Fibroblast of the conjunctiva (primary cell): Measurements from ENCODE around the gene FUT7.
"Not testable (repeated sequence)": the region's sequence is repeated elsewhere in the genome, so short reads cannot be mapped to it uniquely, and the experiment has no call there.

Experiments used
- DNase-seq: peaks from one replicate; pipeline ENCODE4 v3.0.0-alpha.2; 2010; ENCODE audit warnings: low read depth

Gene FUT7

DNA sequence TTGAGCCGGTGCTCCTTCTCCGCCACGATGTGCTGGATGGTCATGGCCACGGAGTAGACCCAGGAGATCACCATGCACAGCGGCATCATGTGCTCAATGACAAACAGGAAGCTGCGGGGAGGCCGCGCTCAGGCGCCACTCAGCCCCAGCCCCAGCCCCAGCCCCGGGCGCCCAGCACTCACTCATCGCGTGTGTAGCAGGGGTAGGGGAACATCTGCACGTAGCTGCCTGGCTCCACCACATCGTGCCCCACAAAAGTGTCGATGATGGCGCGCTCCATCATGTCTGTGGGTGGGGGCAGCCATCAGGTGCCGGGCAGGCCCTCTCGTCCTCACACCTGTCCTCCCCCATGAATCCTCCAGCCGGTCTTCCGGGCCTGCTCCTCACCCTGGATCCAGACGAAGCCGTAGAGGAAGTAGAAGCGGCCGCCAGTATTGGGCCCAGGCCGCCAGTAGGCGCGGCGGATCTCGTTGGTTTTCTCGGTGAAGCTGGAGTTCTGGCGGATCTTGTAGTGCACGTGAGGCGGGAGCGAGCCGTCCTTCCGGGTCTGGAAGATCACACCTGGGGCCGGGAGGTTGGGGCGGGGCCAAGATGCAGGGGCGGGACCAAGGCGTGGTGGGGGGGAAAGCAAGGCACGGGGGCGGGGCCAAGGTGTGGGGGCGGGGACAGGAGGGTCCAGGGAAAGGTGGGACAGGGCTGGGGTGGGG, 13.9 kb downstream of the FUT7 start:
- DNase-seq = no peak

DNA sequence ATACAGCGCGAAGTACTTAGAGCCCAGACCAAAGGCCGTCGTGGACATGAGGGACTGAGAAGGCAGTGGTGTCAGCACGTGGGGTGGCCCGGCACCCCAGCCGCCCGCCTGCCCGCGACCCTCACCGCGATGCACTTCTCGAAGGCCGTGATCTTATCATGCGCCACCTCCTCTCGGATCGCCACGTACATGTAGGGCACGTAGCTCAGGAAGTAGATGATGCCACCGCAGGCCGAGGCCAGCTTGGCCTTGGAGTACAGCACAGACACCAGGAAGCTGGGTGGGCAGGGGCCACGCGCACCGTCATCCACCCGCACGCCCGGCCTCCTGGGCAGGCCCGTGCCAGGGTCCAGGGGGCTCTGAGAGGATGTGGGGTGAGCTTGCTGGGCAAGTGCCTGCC, 14.8 kb downstream of the FUT7 start:
- DNase-seq = no peak

DNA sequence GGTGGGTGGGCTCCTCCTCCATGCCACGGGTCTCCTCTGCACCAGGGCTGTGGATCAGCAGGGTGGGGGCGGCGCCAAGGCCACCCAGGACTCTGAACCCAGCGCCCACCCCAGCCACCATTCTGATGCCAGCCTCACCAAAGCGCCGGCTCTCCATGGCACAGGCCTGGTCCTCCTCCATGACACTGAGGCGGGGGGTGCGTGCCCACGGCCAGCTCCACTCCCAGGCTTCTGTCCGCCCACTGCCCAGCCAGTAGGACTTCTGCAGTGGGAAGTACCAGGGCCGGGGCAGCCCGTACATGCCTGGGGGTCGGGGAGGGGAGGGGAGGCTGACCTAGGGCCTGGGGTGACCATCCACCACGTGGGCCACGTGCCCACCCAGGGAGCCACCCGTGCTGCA, 15.5 kb downstream of the FUT7 start:
- DNase-seq = no peak

DNA sequence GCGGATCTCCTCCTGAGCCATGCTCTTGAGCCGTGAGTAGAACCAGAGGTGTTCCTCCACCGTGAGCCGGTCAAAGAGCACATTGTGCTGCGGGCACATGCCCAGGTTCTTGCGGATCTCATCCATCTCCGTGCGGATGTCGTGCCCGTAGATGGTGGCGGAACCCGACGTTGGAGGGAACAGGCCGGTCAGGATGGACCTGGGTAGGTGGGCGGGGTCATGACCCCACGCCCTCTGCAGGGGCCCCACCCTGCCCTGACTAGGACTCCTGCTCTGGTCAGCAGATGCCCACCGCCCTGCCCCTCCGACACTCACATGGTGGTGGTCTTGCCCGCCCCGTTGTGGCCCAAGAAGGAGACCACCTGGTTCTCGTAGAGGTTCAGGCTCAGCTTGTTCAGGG, 15.9 kb downstream of the FUT7 start:
- no peak for DNase-seq

DNA sequence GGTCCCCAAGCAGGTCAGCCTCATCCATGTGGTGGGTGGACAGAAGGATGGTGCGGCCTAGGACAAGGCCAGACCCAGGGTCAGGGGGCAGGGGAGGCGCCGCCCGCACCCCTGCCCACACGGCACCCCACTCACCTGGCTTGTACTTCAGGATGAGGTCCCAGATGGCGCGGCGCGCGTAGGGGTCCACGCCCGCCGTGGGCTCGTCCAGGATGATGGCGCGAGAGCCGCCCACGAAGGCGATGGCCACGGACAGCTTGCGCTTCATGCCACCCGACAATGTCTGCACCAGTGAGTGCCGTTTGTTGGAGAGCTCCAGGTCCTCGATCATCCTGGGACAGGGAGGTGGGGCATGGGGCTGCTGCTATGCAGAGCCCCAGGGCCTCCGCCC, 16.4 kb downstream of the FUT7 start:
- DNase-seq = no peak

DNA sequence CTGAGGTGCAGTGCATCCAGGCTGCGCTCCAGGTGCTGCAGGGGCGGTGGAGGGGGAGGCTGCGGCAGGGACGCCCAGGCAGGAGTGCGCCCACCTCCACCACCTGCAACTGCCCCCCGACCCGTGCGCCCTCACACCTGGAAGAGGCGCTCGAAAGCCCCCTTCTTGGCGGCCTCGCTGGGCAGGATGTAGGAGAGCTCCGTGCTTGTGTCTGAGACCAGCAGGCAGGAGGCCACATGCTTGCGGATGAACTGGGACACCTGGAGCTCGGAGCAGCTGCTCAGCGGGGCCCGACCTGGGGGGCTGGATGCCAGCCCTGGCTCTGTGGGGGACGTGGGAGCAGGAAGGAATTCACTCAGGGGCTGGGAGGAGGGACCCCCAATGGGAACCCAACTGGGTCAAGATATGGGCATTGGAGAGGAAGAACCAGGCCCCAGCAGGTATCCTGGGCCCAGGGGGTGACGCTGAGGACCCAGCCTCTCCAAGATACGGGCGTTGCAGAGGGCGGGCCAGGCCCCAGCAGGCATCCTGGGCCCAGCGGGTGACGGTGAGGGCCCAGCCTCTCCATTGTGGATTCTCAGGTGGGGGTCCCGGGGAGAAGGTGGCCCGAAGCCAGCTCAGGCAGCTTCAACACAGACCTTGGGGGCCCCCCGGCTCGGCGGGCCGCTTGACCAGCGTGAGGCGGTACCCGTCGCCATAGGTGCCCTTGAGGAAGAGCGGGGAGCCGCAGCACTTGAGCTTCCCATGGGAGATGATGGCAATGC, 16.9 kb downstream of the FUT7 start:
- DNase-seq = no peak

DNA sequence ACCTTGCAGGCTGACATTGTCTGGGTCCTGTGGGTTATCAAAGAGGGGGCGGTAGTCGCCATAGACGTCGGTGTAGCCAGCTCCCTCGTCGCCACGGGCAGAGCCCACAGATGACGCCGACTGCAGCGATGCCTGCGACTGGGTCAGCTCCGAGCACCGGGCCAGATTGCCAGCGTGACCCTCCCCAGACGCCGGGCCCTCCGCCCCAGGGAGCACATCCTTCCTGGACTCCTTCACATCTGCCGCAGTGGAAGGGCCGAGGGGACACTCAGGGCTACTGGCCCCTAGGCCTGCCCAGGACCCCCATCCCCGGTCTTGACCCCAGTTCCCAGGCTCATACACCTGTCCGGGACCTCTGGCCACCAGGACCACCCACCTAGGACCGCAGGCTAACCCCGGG, 17.7 kb downstream of the FUT7 start:
- no peak for DNase-seq

DNA sequence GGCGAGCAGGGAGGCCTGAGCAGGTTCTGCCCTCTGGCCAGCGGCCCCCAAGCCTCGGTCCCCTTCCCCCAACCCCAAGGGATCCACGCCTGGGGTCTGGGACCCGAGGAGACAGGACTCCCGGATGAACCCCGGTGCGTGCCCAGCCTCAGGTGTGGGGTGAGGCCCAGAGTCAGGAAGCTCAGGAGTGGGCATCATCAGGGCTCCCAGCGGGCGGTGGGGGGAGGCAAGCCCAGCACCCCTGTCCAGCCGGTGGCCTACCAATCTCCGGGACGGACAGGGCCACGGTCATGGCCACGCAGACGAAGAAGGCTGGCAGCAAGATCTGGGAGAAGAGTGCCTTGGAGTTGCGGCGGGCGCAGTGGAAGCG, 18.3 kb downstream of the FUT7 start:
- DNase-seq = no peak

DNA sequence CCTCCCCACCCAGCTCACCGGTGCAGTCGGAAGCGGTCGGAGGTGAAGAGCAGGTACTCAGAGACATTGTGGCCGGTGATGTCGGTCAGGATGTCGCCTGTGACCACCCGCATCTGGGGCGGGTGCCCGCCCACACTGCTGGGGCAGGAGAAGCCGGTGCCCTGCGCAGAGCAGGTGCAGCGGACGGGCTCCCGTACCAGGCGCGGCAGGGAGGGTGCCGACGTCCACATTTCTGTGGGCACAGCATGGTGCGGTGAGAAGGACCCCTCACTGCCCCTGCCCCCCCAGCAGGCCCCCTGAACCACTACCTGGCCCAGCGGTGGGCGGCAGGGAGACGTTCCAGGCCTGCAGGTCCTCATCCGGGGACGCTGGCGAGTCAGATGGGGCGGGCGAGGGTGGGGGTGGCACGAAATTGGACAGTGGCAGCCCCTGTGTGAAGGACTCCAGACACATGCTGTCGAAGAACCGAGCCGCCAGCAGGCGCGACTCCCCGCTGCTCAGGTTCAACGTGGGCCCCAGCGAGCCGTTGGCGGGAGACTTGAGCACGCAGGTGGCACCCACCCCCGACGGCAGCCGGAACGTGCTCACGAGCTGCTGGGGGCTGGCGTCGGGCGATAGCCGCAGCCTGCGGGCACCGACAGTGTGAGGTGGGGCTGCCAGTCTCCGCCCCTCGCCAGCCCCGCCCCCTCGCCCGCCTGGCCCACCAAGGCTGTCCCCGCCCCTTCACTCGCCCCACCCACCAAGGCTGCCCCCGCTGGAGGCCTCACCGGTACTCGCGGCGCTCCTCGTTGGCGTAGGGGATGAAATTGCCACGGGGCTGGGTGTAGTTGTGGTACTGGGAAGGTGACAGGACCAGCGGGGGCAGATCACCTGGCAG, 19.0 kb downstream of the FUT7 start:
- DNase-seq = no peak

DNA sequence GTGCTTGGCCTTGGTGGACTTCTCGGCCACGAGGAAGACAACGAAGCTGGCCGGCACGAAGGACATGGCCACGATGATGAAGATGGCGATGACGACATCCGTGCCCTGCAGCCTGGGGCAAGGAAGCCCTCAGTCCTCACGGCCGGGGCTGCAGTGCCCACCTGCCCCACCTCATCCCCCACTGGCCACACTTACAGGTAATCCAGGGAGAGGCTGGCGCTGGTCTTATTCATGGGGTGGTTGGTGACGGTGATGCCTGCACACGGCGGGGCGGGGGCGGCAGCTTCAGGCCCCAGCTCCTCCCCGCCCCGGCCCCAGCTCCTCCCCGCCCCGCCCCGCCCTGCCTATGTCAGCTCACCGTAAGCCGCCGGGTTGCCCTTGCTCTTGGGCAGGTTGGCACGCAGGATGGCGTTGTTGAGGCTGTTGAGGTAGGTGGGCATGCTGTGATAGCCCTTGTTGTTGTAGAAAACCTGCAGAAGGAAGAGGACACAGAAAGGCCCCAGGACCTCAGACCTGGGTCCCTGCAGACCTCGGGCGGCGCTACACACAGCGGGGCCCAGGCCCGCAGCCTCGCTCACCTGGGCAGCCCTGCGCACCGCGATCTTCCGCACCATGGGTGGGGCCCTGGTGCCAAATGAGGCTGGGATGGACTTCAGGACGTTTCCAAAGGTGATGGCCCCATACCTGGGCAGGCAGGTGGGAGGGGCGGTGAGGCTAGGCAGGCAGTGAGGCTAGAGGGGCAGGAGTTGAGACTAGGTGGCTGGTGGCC, 19.8 kb downstream of the FUT7 start:
- no peak for DNase-seq

DNA sequence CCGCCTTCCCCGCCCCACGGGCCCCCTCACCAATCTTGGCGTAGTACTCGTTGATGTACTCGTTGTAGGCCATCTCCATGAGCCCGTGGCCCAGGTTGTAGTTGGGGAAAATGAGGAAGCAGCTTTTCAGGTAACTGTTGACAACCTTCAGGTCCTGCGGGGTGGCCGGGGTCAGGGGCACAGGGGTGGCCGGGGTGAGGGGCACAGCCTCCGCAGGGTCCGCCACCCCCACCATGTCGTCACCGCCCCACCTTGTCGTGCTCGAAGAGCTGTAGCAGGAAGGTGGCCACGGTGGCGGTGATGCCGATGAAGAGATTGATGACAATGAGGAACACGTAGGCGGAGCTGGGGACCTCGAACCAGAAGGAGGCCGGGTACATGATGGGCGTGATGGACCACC, 20.7 kb downstream of the FUT7 start:
- no peak for DNase-seq

DNA sequence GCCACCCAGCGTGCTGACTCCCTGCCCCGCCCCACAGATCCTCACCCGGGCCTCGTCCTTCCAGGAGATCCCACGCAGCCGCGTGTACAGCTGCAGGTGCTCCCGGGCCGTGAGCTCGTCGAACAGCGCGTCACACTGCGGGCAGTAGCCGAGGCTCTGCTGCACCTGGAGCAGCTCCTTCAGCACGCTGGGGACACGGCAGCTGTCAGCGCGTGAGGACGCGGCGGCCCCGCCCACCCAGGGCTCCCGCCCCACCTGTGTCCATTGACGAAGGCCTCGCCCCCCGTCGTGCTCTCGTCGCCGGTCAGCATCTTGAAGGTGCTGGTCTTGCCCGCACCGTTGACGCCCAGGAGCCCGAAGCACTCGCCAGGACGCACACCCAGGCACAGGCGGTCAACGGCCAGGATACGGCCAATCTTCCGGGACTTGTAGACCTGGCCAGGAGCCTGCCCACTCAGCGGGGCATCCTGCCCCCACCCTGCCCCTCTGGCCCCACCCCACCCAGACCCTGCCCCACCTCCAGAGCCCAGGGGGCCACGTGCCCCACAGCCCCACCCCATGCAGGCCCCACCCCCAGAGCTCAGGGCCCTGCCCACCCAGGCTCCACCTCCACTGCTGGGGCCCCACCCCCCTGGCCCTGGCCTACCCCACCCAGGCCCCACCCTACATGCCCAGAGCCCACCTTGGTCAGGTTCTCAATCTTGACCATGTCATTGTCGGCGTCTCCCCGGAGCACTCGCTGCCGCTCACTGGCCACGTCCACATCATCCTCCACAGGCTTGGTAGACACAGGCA, 21.8 kb downstream of the FUT7 start:
- DNase-seq = no peak

DNA sequence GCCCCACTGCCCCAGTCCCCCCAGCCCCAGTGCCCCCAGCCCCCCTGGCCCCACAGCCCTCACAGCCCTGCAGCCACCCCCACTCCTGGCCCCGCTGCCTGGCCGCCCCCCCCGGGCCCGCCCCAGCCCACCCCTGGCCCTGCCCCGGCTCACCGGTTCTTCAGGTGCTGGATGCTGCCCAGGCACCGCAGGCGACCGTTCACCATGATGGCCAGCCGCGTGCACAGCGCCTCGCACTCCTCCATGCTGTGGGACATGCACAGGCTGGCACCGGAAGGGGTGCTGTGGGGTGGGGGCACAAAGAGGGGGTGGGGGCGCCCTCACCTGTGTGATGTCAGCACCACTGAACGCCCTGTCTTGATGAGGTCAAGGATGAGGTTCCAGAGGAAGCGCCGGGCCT, 22.7 kb downstream of the FUT7 start:
- no peak for DNase-seq

DNA sequence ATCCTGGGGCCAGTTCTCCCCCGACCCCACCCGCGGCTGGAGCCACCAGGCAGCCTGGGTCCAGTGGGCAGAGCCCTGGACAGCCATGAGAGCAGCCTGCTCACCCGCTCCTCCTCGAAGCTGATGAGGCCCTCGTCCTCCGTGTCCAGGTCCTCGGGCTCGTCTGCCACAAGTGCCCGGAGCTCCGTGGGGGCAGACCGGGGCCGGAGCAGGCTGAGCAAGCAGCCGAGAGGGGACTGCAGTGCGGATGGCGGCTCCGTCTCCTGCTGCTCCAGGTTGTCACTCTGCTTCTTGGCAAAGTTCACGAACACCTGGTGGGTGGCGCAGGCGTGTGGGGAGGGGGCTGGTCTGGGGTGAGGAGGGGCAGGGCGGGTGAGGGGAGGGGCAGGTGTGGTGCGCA, 23.6 kb downstream of the FUT7 start:
- DNase-seq = no peak

DNA sequence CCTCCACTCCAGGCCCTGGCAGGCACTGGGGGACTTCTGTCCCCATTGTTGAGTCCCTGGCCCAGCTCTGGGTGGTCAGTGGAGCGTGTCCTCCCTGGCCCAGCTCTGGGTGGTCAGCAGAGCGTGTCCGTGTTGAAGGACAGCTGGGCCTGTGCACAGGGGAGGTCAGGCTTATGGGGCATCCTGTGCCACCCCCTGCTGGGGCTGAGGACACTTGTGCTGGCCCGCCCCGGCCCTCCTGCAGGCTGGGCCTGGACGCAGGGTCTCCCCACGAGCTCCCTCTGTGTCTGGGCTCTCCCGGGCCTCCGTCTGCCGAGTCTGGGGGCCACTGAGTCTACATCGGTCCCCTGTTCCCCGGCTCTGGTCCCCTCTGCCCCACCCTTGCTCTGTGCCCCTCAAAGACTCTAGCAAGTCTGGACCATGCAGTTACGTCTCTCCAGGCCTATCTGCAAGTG, 24.0 kb downstream of the FUT7 start:
- no peak for DNase-seq

DNA sequence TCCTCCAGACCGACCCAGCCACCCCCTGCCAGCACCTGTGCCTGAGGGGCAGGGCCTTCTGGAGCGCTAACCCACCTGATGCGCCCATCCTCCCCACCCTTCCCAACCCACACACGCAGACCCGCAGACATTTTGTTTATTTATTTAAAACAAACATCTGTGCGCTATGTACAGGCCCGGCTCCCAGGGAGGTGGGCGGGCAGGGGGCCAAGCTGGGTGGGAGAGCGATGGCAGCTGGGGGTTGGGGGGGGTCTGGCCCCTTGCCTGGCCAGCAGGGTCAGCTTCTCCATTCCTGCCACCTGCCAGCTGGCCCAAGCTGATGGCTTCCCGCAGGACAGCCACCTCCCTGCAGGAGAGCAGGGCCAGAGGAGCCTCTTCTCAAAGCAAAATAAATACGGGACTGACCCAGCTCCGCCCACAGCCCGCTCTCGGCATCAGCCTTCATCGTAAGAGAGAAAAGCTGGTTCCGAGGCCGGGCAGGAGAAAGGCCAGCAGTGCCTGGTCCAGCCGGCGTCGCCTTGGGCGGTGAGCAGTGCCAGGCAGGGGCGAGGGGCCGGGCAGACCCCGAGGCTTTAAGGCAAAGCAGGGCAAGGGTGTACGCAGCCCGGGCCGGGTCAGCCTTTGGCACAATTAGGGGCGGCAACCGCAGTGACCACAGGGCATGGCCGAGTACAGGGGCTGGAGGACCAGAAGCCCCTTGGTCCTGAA, 24.6 kb downstream of the FUT7 start:
- DNase-seq = no peak

DNA sequence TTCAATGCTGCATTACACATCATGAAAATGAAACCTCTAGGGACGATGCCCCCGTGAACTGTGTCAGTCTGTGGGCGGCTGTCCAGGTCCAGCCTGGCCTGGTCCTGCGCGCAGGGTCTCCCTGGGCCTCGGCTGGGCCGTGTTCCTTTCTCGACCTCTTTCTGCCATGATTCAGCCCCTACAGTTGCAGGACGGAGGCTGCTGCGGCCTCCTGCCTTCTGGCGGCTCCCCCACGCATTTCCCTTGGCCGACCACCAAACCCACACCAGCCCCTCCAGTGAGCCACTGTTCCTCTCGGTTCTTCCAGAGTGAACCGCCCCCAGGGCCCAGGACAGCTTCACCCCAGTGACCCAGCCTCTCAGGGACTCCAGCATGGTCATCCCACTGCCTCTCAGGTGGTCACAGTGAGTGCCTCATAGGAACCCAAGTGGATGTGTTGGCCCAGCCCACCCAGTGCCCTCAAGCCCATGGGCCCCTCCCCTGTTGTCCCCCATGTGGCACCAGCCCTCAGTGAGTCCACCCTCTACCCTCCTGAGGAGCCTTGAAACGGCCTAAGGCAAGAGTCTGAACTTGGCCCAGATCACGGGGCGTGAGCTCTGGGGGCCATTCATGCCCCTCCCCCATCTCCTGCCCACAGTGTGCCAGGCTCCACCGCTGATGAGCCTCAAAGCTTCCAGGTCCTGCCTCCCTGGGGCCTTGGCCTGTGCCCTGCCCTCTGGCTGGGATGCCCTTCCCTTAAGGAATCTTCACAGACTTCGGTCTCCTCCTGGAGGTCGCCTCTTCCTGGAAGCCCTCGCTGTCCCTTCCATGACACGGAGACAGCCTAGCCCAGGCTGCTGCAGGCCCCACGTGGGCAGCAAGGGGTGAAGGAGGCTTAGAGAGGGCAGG, 25.5 kb downstream of the FUT7 start:
- DNase-seq = no peak

DNA sequence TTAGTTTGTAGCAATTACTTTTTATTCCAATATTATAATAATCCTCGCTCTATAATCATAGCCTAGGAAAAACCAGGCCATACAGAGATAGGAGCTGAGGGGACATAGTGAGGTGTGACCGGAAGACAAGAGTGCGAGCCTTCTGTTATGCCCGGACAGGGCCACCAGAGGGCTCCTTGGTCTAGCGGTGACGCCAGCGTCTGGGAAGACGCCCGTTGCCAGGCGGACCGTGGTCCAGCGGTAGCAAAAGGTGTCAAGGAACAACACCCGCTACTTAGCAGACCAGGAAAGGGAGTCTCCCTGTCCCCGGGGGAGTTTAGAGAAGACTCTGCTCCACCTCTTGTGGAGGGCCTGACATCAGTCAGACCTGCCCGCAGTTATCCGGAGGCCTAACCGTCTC, 27.6 kb downstream of the FUT7 start:
- not testable (repeated sequence) for DNase-seq

DNA sequence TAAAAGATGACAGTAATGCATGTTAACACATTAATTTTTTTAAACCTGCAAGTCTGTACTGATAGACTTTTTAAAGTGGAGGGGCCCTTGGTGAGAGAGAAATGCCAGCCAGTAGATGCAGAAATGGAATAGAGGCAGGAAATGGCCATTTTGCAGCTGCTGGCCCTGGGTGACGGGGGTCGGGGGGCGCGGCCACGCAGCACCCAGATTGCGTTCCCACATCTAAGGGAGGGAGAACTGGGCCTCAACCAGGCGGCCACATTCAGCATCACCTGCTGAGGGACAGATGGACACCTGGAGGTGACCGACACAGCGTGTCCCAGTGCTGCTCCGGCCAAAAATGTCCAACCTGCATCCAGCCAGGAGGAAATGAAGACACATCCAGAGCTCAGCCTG, 29.2 kb downstream of the FUT7 start:
- DNase-seq = no peak
